ENCODE data around the gene STRN4. TPM values are rescaled to one million over a fixed set of nuclear protein-coding genes. Genes with fewer than 3 reads are reported as not detected.

STRN4 gene
- total RNA-seq, 1 experiment from 2014 or later, result 134 TPM

GRCh38 chr19:46726551-46726950, 19.7 kb downstream of the STRN4 start:
- peaks cover 96% of the 10 kb centered on the region for H3K36me3 ChIP-seq (ENCODE audit: insufficient read depth, low read length, poor library complexity, severe bottlenecking)
- H3K27ac ChIP-seq (ENCODE audit: low read depth, low read length, poor library complexity, severe bottlenecking), result no peak overlapping the region
- H3K4me1 ChIP-seq (ENCODE audit: insufficient read depth, low read length, poor library complexity, severe bottlenecking), result no peaks in the 10 kb centered on the region
- H3K9me3 ChIP-seq (ENCODE audit: low read depth, low read length, poor library complexity, severe bottlenecking), result no peaks in the 10 kb centered on the region
- H3K27me3 ChIP-seq (replicated peaks; ENCODE audit: insufficient read depth, low read depth, low read length, poor library complexity), result no peaks in the 10 kb centered on the region
- DNase-seq (ENCODE audit: low spot score), result no peak
- H3K4me3 ChIP-seq (ENCODE audit: low read depth, low read length, poor library complexity, severe bottlenecking), result no peak overlapping the region
- BruUV-seq (replicated peaks), result TSS peak; percentile 15
- no peak for TF ChIP-seq EZH2 (IDR thresholded peaks at IDR 0.05; ENCODE audit: borderline replicate concordance, low read depth, low read length, poor library complexity, severe bottlenecking)
- ChIA-PET CTCF (no interaction called here), POLR2A (ENCODE audit: low non-redundant PET) (no interaction called here)
- intact Hi-C loops (cut with micrococcal nuclease; ENCODE audit: unreplicated experiment), result no loop called here

DNA sequence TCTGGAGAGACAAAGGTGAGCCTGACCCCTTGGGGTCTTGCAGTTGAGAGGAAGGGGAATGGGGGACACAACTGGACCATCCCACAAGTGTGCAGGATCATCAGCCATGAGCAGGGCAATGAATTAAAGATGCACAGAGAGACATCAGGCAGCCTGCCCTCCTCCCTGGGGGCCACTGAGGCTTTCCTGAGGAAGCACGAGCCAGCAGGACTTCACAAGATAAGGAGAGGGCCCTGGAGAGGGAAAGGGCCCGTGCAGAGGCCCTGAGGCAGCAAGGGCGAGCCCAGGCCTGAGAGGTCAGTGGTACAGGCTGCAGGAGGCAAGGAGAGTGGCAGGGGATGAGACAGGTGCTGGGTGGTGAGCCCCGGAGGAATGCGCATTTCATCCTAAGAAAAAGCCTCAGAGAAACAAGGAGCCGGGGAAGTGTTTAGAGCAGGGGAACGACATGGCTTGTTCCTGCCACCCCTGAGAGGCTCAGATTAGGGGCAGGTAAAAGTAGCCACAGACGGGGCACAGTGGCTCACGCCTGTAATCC, 20.3 kb downstream of the STRN4 start:
- no peaks in the 10 kb centered on the region for H3K9me3 ChIP-seq (ENCODE audit: low read depth, low read length, poor library complexity, severe bottlenecking)
- H3K27me3 ChIP-seq (replicated peaks; ENCODE audit: insufficient read depth, low read depth, low read length, poor library complexity), result no peaks in the 10 kb centered on the region
- H3K4me1 ChIP-seq (ENCODE audit: insufficient read depth, low read length, poor library complexity, severe bottlenecking), result no peaks in the 10 kb centered on the region
- peaks cover 95% of the 10 kb centered on the region for H3K36me3 ChIP-seq (ENCODE audit: insufficient read depth, low read length, poor library complexity, severe bottlenecking)
- POLR2A ChIA-PET (ENCODE audit: low non-redundant PET), result no interaction called here
- intact Hi-C loops (cut with micrococcal nuclease; ENCODE audit: unreplicated experiment), result no loop called here
- BruUV-seq (replicated peaks), result no TSS peak
- no peak for DNase-seq (ENCODE audit: low spot score)
- CTCF ChIA-PET, result no interaction called here
- no peak overlapping the region for H3K27ac ChIP-seq (ENCODE audit: low read depth, low read length, poor library complexity, severe bottlenecking)
- no peak overlapping the region for H3K4me3 ChIP-seq (ENCODE audit: low read depth, low read length, poor library complexity, severe bottlenecking)
- TF ChIP-seq, protein P1, sequence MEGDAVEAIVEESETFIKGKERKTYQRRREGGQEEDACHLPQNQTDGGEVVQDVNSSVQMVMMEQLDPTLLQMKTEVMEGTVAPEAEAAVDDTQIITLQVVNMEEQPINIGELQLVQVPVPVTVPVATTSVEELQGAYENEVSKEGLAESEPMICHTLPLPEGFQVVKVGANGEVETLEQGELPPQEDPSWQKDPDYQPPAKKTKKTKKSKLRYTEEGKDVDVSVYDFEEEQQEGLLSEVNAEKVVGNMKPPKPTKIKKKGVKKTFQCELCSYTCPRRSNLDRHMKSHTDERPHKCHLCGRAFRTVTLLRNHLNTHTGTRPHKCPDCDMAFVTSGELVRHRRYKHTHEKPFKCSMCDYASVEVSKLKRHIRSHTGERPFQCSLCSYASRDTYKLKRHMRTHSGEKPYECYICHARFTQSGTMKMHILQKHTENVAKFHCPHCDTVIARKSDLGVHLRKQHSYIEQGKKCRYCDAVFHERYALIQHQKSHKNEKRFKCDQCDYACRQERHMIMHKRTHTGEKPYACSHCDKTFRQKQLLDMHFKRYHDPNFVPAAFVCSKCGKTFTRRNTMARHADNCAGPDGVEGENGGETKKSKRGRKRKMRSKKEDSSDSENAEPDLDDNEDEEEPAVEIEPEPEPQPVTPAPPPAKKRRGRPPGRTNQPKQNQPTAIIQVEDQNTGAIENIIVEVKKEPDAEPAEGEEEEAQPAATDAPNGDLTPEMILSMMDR (conservative IDR thresholded peaks at IDR 0.05; ENCODE audit: low read depth, low read length), result no peak
- TF ChIP-seq EZH2 (IDR thresholded peaks at IDR 0.05; ENCODE audit: borderline replicate concordance, low read depth, low read length, poor library complexity, severe bottlenecking), result no peak

GRCh38 chr19:46725036-46725820, 21.0 kb downstream of the STRN4 start:
- H3K4me1 ChIP-seq (ENCODE audit: insufficient read depth, low read length, poor library complexity, severe bottlenecking), result no peaks in the 10 kb centered on the region
- H3K4me3 ChIP-seq (ENCODE audit: low read depth, low read length, poor library complexity, severe bottlenecking), result no peak overlapping the region
- no TSS peak for BruUV-seq (replicated peaks)
- peaks cover 94% of the 10 kb centered on the region for H3K36me3 ChIP-seq (ENCODE audit: insufficient read depth, low read length, poor library complexity, severe bottlenecking)
- intact Hi-C loops (cut with micrococcal nuclease; ENCODE audit: unreplicated experiment), result no loop called here
- DNase-seq (ENCODE audit: low spot score), result no peak
- H3K9me3 ChIP-seq (ENCODE audit: low read depth, low read length, poor library complexity, severe bottlenecking), result no peaks in the 10 kb centered on the region
- H3K27ac ChIP-seq (ENCODE audit: low read depth, low read length, poor library complexity, severe bottlenecking), result no peak overlapping the region
- ChIA-PET CTCF (no interaction called here), POLR2A (ENCODE audit: low non-redundant PET) (no interaction called here)
- TF ChIP-seq EZH2 (IDR thresholded peaks at IDR 0.05; ENCODE audit: borderline replicate concordance, low read depth, low read length, poor library complexity, severe bottlenecking), result no peak
- TF ChIP-seq, protein P1 (conservative IDR thresholded peaks at IDR 0.05; ENCODE audit: low read depth, low read length), result no peak
- no peaks in the 10 kb centered on the region for H3K27me3 ChIP-seq (replicated peaks; ENCODE audit: insufficient read depth, low read depth, low read length, poor library complexity)

Measured in A673 (cell line).